Erythroblast (primary cell): ENCODE data around the gene CEBPB.

Experiments used
- GATA1 ChIP-seq: IDR thresholded peaks from 2 replicates; pipeline ENCODE4 v1.6.1; 2011; ENCODE audit warnings: low read depth, mild to moderate bottlenecking, control low read depth, low read length, moderate library complexity
- POLR2A ChIP-seq: IDR thresholded peaks from 2 replicates; pipeline ENCODE4 v1.6.1; 2011; ENCODE audit warnings: mild to moderate bottlenecking, low read length

DNA sequence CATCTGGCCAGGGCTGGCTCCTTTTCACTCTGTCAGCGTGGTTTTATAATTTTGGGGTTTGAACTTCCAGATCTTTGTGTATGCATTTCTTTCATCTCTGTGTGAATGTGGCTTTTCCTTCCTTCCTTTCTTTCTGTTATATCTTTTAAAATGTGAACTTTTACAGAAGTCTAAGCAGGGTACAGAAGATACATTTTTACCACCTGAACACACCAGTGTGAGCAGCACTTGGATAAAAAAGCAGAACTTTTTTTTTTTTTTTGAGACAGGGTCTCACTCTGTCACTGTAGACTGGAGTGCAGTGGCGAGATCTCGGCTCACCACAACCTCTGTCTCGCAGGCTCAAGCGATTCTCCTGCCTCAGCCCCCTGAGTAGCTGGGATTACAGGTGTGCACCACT is 20.5 kb downstream of the CEBPB start:
- TF ChIP-seq POLR2A (no peak), GATA1 (no peak)
